Measurements from ENCODE around the gene FGG.

- TF ChIP-seq EZH2 (IDR thresholded peaks at IDR 0.05; ENCODE audit: low read length, missing control alignments), result no peak
- TF ChIP-seq CTCF (conservative IDR thresholded peaks at IDR 0.05 in 1 of 2, IDR thresholded peaks at IDR 0.05 in 1 of 2; ENCODE audit: low read depth in 1 of 2, low read length in 2 of 2), result no peak
Measured at GRCh38 chr4:154574311-154574710, 38.1 kb downstream of the FGG start.

All from fibroblast of lung (primary cell).